T-helper 1 cell (primary cell): ENCODE results near the gene ABHD17C.

Experiments used
- DNase-seq, 5 donors: peaks; one replicate each; pipeline ENCODE4 v3.0.0-alpha.2; 2012 to 2020

The ABHD17C gene

DNA sequence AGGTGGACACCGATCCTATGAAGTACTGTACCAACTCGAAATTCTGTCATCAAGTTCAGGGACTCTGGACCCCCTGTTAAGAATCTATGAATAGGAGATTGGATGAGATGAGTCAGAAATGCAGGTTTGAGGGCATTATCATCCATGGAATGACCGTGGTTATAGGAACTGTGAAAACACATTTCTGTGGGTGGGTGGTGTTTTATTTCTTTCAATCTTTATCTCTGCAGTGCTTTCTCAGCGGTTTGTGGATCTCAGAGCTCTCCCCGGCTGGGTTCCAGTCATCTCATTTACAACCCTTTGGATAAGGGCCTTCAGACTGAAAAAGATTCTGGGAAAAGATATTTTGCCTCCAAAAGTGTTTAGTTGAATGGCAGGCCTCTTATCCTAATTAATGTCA, 5.4 kb upstream of the ABHD17C start:
- no peak for DNase-seq

DNA sequence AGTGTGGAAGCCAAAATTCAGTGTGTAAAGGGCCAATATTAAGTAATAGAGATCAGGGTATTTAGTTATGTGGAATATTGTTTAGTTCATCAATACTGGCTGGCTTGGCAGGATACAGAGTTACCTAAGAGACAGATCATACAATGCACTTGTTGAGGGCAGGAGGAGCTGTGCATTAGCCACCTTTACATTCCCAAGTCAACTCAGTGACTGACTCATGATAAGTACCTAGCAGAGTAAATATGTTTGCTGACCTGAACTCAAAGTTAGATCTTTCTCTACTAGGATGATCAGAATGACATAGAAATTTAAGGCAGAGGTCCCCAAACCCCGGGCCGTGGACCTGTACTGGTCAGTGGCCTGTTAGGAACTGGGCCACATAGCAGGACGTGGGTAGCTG, 3.5 kb upstream of the ABHD17C start:
- no peak for DNase-seq

DNA sequence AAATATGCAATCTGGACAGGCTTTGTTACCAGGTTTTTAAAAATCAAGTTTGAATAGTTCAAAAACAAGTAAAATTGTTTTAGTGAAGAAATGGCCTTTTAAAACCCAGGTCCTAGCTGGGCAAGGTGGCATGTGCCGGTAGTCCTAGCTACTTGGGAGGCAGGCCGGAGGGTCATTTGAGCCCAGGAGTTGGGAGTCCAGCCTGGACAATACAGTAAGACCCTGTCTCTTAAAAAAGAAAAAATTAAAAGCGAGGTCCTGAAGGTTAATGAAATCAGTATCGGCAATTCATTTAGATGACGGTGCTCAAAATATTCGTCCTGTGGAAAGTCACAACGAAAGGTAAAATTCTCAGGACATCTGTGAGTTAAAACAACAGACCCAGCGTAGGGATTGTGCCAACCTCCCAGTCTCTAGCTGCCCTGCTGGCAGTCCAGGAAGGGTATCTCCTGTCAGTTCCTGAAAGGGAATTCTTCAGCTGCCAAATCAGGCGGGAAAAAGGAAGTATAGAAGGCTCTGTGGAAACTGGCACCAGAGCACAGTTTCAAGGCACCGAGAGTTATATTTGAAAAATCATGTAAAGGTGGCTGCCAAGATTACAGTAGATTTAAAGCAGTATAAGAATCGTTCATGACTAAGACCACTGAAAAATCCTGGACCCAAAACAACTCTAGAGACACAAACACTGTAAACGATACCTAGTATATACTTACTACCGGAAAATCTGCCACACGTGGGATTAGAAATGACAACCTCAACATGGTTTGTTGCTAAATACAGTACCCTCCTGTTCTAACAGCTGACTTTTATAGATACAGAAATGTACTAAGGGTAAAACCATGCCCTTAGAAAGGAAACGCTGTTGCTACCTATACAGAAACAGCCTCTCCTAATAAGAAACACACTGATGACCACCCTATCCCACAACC, 1.2 kb upstream of the ABHD17C start:
- DNase-seq: peak in 1 of 5 donors; percentile 6

DNA sequence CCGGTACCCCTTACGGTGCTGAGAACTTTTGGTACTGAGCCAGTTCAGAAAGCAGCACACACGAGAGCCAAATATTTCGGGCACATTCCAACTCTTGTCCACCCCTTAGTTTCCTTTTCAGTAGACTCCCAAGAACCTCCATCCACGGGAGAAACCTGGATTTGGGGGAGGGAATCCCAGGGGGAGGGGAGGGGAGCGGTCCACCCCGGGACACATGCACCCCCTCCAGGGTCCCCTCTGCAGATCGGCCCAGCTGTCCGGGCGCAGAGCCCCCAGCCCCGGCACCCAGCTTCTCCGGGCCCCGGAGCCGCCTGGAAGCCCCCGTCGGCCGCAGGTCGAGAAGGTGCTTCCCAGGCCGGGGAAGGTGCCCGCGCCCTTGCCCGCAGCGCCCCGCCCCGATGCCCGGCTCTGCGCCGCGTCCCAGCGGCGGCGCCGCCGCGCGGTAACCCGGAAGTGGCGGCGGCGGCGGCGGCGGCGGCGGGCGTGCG, 455 bp upstream of the ABHD17C start:
- DNase-seq: peak in 4 of 5 donors; percentile 1 to 21 (median 14)

DNA sequence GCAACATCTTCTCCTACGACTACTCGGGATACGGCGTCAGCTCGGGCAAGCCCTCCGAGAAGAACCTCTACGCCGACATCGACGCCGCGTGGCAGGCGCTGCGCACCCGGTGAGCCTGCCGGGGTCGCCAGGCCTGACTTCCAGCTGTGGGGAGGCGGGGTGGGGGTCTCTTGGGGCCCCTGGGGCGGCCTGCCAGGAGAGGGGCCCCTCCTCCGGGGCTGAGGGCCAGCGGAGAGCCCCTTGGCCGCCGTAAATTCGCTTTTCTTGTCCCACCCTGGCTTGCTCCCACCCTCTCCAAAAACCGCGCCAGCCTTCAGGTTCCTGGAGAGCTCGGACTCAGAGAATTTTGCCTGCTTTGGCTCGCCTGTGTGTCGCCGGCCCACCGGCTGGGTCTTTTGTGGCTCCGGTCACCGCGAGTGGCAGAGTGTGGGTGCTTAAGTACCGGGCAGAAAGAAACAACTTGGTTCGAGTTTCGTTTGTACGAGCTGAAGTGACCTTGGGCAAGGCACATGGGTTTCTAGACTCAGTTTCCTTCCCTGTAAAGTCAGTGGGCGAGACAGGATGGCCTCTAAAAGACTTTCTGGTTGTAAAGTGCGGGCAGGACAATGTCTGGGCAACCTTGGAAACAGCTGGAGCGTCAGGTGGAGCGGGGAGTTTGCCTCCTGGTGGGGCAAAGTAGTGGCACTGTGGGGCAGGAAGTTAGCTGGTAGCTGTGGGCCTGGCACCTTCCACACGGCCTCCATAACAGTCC, 976 bp downstream of the ABHD17C start:
- DNase-seq: peak in 3 of 5 donors; percentile 5 to 41 (median 17)

DNA sequence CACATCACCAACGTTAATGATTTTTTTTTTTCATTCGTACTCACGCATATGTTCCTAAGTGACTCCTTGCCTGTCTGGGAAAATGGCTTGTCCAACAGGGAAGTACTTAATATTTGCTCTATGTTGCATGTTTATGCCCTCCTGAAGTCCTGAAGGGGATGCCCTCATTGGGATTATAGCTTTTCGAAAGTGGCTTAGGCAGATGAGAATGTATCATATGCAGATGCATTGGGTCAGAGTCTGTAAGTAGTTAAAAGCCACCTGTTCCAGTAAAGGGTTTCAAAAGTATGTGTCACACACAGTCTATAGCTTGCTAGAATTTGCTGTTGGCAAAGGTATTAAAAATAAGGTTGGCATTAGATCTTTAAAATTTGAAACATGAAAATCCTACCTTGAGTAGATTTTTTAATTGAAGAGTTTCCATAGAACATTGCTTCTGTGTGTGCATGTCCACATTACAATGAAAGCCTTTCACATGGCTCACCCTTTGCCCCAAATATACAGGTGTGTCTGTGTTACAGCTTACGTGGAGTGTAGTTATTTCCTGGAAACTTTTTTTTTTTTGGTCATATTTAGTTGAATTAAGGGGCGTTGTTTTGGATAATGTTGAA, 2.1 kb downstream of the ABHD17C start:
- DNase-seq: no peak

DNA sequence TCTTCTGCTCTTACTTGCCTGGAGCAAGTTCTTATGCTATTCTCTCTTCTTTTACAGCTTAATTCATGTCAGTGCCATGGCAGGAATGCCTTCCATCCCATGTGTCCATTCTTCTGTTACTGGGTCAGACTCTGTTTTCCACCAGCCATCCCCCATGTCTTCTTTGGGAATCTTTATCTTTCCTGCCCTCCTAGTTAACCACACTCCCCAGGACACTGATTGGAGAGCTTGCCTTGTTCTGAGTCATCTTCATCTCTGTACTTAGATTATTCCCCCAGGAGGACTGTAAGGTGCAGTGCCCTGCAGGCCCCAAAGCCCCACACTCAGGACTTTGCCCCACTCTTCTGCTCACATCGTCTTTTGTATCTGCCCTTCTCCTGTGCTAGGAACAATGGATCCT, 3.6 kb downstream of the ABHD17C start:
- no peak for DNase-seq

DNA sequence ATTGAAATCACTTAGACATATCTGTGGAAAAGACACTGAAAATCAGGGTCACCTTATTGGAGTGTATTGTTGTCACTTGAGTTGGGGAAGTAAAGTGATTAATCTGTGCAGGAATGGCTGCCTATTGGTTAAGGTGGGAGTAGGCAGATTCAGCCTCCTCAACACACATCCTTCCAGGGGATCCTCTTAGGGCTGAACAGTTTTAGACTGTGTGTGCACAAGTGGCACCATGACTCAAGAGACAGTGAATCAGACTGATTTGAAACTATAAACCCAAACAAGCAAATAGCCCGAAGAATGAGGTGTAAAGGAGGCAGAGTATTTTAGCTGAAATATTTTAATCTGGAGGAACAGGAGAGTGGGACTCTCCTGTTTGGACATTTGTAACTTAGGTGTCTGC, 4.9 kb downstream of the ABHD17C start:
- DNase-seq: no peak

DNA sequence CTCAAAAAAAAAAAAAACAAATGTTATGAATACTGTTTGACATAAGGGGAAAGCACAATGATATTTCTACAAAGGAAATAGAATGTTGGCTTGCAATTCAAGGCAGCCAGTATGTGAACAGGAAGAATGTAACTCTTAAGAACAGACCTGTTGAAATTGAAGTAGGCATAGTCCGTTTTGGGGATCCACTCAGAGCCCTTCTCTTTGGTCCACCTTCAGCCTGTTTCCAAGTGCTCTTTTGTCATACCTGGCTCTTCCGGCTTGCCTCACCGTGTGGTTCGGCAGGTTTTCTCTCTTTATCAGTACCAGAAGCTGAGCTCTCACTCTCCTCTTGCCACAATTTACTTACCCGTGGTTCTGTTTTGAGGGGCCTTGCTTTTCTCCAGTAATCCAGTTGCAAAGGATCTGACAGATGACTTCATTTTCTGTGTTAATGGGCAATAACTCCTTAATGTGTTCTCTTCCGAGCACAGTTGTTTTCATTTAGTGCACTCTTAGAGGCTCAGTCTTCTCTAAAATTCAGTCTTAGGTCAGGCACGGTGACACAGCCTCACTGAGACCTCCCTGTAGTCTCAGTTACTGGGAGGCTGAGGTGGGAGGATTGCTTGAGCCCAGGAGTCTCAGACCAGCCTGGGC, 6.7 kb downstream of the ABHD17C start:
- DNase-seq: no peak

DNA sequence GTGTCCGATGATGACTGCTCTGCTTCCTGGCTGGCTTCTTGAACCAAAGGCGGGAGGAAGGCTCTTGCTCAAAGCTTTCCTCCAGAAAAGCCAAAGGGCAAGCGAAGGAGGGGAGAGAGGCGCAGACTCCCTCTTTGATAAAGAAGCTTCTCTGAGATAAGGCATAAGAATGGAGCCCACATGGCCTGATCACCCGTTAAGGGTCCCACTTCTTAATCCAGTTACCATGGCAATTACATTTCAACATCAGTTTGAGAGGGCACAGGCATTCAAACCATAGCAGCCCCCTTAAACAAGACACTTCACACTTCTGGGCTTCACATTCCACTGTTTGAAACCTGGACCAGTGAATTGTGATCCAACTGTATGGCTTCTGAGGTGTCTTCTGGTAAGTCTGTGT, 8.0 kb downstream of the ABHD17C start:
- no peak for DNase-seq

DNA sequence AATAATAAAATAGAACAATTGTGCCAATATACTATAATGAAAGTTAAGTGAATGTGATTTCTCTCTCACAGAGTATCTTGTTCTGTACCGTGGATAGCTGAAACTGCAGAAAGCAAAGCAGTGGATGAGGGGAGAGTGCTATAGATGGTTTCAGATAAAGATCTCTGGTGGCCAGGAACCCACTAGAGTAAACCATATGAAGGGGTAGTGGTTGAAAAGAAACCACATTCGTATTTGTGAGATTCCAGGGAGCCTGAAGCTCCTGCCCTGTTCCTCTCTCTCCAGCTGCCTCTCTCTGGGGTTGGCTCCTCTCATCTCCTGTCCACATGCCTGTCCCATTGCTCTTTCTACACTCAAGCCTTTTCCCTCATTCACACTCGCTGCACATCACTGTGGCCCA, 8.9 kb downstream of the ABHD17C start:
- DNase-seq: no peak

DNA sequence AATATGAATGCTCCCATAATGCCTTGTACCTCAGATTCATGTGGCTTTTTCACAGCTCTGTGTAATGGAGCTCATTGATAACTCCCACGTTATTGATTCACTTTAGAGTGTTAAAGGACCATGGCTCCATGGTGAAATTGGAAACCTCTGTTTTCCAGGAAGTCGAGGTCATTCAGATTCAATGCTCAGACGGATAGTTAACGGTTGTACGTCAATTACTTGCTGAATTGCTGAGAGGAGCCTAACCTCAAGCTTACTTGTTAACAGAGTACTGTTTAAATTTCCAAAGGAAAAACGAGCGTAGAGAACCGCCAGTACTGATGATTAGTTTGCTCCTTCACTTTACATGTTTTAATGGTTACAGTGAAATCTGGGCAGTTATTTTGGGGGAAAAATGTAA, 11.1 kb downstream of the ABHD17C start:
- no peak for DNase-seq

DNA sequence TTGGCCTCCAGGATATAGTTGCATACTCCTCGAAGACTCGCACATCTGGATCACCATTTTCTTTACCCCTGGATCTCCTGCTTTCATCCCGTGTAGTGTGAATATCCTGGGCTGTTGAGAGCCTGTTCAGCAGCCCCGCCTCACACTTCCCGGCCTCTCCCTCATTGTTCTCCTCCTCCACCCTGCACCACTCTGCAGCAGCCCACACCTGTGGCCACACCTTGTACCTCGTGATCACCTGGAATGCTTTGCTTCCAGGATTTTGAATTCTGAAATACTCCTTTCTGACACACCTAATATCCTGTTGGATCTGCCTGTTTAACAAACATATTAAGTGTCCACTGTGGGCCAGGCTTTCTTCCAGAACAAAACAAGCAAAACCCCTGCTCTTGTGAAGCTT, 14.4 kb downstream of the ABHD17C start:
- DNase-seq: no peak

DNA sequence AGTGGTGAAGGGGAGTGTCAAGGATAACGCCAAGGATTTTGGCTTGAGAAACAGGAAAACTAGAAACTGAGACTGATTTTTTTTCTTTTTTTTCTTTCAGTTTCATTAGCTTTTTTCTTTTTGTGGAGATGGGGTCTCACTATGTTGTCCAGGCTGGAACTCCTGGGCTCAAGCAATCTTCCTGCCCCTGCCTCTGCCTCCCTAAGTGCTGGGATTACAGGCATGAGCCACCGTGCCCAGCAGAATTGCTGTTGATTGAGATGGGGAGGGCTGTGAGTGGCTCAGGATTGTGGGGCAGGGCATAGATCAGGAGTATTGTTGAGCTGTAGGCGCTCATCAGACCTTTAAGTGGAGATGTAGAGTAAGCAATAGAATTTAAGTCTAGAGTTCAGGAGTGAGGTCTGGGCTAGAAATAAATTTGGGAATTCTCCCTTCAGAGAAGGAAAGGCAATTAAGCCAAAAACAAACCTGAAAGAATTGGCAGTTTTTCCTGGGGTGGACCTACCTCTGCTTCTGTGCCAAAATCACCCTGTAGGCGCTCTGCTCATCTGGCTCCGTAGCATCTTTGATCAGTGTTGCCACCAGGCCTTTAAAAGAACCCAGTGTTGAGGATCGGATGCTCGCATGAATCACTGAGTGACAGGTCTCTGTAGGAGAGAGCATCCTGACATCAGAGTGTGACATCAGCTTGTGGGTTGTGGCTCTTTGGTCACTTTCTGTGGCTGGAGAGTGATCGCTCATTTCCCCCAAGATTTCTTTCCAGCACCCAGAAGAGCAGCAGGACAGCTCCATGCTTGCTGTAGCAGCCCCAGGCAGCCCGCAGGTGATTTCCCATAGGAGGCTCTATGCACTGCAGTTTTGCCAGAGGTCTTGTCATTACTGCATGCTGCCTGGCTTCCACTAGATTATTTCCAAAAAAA, 15.8 kb downstream of the ABHD17C start:
- peak in 1 of 5 donors; percentile 32 for DNase-seq

DNA sequence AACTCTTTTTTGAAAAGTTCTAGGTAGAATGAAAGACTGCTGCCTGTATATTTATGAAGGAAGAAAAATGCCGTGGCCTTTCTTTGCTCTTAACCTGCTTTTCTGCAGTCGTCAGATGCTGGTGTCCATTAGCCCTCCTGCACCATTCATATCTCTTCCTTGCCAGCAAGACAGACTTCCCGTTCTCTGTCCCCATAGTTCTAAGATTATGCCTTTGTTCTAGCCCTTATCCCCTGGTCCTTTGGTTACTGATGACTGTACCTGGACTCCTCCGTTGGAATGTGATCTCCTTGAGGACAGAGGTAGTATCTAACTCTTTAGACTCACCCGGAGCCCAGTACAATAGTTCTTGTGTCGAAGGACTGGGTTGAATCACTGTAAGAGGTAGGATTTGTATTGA, 16.8 kb downstream of the ABHD17C start:
- no peak for DNase-seq

DNA sequence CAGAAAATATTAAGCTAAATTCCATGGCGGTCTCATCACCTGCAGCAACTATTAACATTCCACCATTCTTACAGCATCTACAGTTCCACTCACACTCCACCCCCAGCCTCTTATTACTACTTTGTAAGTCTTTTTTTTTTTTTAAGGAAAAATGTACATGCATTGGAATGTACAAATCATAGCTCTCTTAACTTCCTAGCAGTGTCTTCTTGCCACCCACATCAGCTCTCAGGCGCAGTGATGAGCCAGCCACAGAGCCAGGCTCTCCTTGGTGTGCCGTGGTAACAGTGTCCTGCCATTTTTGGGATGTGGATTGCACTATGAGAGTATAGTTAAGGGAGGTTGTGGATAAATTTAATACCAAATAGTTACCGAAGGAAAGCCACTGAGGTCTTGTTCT, 17.8 kb downstream of the ABHD17C start:
- DNase-seq: no peak

DNA sequence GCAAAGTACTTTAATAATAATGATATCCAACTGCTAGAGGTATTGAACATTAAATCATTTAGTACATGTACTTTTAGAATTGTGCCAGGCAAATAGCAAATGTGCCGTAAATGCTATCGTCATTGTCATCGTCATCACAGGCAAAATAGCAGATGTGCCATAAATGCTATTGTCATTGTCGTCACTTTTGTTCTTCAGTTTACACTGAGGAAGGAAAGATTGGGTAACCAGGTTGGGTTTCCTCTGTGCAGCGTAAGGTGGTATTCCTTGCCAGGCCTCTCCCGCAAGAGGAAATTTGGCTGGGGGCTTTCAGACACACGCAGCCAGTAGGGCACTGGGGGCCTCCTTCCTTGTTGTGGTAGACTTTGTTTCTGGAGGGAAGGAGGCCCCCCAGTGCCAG, 26.4 kb downstream of the ABHD17C start:
- no peak for DNase-seq

DNA sequence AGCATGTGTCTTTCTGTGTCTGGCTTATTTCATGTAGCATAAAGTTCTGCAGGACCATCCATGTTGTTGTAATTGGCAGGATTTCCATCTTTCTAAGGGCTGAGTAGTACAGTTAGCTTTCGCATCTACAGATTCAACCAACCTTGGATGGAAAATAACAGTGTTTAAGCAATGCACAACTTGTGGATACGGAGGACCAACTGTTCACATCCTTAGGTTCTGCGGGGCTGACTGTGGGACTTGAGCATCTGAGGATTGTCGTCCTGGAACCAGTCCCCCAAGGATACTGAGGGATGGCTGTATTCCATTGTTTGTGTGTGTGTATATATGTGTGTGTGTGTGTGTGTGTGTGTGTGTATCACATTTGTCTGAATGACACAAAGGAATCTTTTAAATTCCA, 27.7 kb downstream of the ABHD17C start:
- DNase-seq: no peak

DNA sequence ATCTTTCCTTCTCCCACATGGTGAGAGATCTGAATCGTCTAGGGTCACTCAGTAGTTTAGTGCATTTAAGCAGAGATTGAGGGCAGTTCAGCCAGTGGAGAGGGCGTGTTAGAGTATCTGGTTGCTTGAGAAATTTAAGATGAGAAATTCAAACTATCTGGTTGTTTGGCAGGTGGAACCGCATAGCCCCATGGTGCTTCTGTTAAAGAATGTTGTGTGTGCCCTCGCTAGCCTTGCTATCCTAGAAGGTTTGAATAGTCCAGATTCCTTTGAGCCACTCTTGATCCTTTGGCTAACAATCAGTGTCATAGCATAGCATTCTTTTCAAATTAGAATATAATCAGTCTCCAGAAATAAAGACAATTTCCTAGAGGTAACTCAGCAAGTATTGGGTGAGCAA, 32.1 kb downstream of the ABHD17C start:
- DNase-seq: no peak

DNA sequence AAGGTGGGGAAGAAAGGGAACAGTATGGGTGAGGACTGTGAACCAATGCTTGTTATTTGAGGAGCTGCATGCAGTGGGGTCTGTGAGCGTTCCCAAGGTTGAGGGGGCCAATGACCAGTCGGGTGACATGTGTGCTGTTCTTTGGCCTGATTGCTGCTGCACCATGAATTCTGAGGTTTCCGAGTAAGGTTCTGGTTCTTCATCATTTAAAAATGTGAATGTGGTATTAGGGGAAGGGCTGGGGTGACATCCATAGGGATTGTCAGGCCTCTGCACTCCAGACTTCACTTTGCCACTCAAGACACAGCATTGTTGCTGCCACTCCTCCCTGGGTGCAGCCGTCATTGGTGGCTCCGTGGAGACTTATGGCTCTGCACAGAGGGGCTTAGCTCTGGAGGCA, 32.5 kb downstream of the ABHD17C start:
- DNase-seq: no peak

DNA sequence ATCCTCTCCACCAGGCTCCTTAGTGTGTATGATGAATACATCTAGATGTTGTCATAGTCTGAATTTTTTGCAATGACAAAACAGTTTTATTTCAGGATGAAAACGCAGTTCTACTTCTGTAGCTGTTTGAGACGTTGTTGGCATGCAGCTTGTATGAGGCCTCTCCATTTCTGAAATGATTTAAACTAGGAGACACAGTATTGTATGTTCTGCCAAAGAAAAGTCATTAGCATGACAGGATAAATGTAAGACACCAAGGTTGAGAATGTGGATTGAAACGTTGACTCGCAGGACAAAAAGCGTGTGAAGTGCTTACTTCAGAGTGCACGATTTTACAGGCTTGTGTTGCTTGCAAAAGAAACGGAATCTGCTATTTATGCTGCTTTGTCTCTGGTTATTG, 35.3 kb downstream of the ABHD17C start:
- DNase-seq: no peak

DNA sequence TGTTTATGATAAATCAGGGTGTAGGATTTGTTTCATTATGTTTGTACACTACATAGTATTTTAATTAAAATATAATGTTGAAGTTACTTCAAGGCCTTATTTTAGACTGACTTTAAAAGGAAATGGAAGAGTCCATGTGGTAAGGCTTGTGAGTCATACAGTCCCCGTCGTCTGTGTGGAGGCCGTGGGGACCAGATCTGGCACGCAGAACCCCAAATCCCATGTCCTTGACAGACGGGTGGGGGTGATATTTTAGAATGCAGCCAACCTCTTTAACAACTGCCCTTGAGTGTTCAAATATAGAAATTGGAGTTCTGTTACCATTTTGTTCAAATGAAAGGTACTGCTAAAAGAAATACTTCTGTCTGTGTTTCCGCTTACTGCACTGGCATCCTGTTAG, 35.8 kb downstream of the ABHD17C start:
- no peak for DNase-seq
